Measurements from ENCODE around the gene ITPK1. TPM values are rescaled to one million over a fixed set of nuclear protein-coding genes. Genes with fewer than 3 reads are reported as not detected.
"Not testable (repeated sequence)": the region's sequence is repeated elsewhere in the genome, so short reads cannot be mapped to it uniquely, and the experiment has no call there.

The ITPK1 gene
- total RNA-seq, 1 donor, result 25.0 TPM

DNA sequence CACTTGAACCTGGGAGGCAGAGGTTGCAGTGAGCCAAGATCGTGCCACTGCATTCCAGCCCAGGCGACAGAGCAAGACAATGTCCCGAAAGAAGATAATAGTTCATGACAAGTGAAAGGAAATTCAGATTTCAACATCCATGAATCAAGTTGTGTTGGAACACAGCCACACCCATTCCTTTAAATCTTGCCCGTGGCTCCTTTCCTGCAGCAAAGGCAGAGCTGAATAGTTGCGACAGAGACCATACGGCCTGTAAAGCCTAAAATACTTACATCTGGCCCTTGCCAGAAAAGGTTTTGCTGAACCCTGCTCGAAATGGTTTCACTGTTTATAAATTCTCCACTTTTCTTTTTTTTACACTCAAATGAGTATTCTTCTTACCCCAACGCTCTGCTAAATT is 17.7 kb upstream of the ITPK1 start:
- peak; percentile 61 for DNase-seq (ENCODE audit: insufficient read length, low spot score, missing footprints)
- Histone ChIP-seq H3K9me3 (ENCODE audit: low read depth, low read length) (no peaks in the 10 kb centered on the region), H3K27me3 (ENCODE audit: insufficient read depth, low read length) (peaks cover 11% of the 10 kb centered on the region), H3K4me1 (ENCODE audit: insufficient read depth, low read length) (no peaks in the 10 kb centered on the region), H3K4me2 (ENCODE audit: insufficient read depth, low read length) (no peak overlapping the region), H3K36me3 (ENCODE audit: insufficient read depth, low read length) (no peaks in the 10 kb centered on the region), H3K4me3 (ENCODE audit: insufficient read depth, low read length) (no peak overlapping the region), H2AFZ (ENCODE audit: low read length) (peak overlapping the region; percentile 29), H3K27ac (ENCODE audit: low read depth, low read length) (no peak overlapping the region), H3K79me2 (ENCODE audit: insufficient read depth, low read length) (no peaks in the 10 kb centered on the region), H4K20me1 (ENCODE audit: insufficient read depth, low read length) (no peaks in the 10 kb centered on the region)
- no peak for TF ChIP-seq CTCF (IDR thresholded peaks at IDR 0.05; ENCODE audit: extremely low read depth, low read depth, low read length)

- H3K9me3 ChIP-seq (ENCODE audit: low read depth, low read length), result no peaks in the 10 kb centered on the region
- peak; percentile 62 for TF ChIP-seq CTCF (IDR thresholded peaks at IDR 0.05; ENCODE audit: extremely low read depth, low read depth, low read length)
- no peak overlapping the region for H2AFZ ChIP-seq (ENCODE audit: low read length)
- H3K4me3 ChIP-seq (ENCODE audit: insufficient read depth, low read length), result no peak overlapping the region
- H3K36me3 ChIP-seq (ENCODE audit: insufficient read depth, low read length), result no peaks in the 10 kb centered on the region
- DNase-seq (ENCODE audit: insufficient read length, low spot score, missing footprints), result peak; percentile 86
- no peak overlapping the region for H3K27ac ChIP-seq (ENCODE audit: low read depth, low read length)
- H3K4me2 ChIP-seq (ENCODE audit: insufficient read depth, low read length), result no peak overlapping the region
- H3K27me3 ChIP-seq (ENCODE audit: insufficient read depth, low read length), result peaks cover 12% of the 10 kb centered on the region
- H3K79me2 ChIP-seq (ENCODE audit: insufficient read depth, low read length), result no peaks in the 10 kb centered on the region
- H3K4me1 ChIP-seq (ENCODE audit: insufficient read depth, low read length), result no peaks in the 10 kb centered on the region
- H4K20me1 ChIP-seq (ENCODE audit: insufficient read depth, low read length), result no peaks in the 10 kb centered on the region
These were observed 16.8 kb upstream of the ITPK1 start for GRCh38 chr14:93132472-93133065.

- H3K36me3 ChIP-seq (ENCODE audit: insufficient read depth, low read length); H3K4me3 ChIP-seq (ENCODE audit: insufficient read depth, low read length); H3K4me1 ChIP-seq (ENCODE audit: insufficient read depth, low read length); H3K4me2 ChIP-seq (ENCODE audit: insufficient read depth, low read length); H2AFZ ChIP-seq (ENCODE audit: low read length); H3K79me2 ChIP-seq (ENCODE audit: insufficient read depth, low read length); H3K27ac ChIP-seq (ENCODE audit: low read depth, low read length); DNase-seq (ENCODE audit: insufficient read length, low spot score, missing footprints); H3K9me3 ChIP-seq (ENCODE audit: low read depth, low read length); H4K20me1 ChIP-seq (ENCODE audit: insufficient read depth, low read length): not testable (repeated sequence)
- H3K27me3 ChIP-seq (ENCODE audit: insufficient read depth, low read length), result peaks cover 12% of the 10 kb centered on the region
These were observed 15.6 kb upstream of the ITPK1 start for GRCh38 chr14:93131257-93131820.

- no peaks in the 10 kb centered on the region for H3K9me3 ChIP-seq (ENCODE audit: low read depth, low read length)
- H3K4me3 ChIP-seq (ENCODE audit: insufficient read depth, low read length), result no peak overlapping the region
- H3K27me3 ChIP-seq (ENCODE audit: insufficient read depth, low read length), result peaks cover 12% of the 10 kb centered on the region
- TF ChIP-seq CTCF (IDR thresholded peaks at IDR 0.05; ENCODE audit: extremely low read depth, low read depth, low read length), result no peak
- DNase-seq (ENCODE audit: insufficient read length, low spot score, missing footprints), result peak; percentile 71
- no peaks in the 10 kb centered on the region for H3K4me1 ChIP-seq (ENCODE audit: insufficient read depth, low read length)
- no peaks in the 10 kb centered on the region for H3K79me2 ChIP-seq (ENCODE audit: insufficient read depth, low read length)
- H4K20me1 ChIP-seq (ENCODE audit: insufficient read depth, low read length), result no peaks in the 10 kb centered on the region
- no peaks in the 10 kb centered on the region for H3K36me3 ChIP-seq (ENCODE audit: insufficient read depth, low read length)
- H3K27ac ChIP-seq (ENCODE audit: low read depth, low read length), result no peak overlapping the region
- no peak overlapping the region for H3K4me2 ChIP-seq (ENCODE audit: insufficient read depth, low read length)
- no peak overlapping the region for H2AFZ ChIP-seq (ENCODE audit: low read length)
These were observed 13.2 kb upstream of the ITPK1 start for GRCh38 chr14:93128725-93129459.

Measured in osteoblast (primary cell).